ENCODE data around the gene SLC25A41.
A peak's percentile ranks its signal among the peaks of the same experiment; 100 is the strongest.

The SLC25A41 gene

DNA sequence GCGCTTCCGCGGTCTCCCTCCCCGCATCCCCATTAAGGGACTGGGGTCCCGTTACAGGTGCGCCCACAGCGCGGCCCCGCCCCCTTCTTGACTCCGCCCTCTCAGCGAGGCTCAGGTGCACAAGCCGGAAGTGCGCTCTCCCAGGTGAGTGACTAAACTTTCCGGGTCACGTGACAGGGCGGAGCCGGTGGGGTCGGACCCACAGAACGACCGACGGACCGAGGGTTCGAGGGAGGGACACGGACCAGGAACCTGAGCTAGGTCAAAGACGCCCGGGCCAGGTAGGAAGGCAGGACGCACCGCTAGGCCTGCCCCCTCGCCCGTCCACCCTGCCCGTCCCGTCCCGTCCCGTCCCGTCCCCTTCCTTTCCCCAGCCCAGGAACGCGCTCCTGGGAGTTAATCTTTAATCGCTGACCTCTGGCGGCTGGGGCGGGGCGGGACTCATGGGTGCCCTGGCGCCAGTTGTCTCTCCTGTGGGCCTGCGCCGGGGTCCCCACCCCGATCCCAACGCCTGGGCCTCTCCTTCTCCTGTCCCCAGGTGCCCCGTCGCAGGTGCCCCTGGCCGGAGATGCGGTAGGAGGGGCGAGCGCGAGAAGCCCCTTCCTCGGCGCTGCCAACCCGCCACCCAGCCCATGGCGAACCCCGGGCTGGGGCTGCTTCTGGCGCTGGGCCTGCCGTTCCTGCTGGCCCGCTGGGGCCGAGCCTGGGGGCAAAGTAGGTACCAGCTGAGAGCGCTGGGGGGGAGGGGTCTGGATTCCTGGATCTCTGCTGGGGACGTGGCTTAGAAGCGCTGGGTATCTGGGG lies 30.7 kb upstream of the SLC25A41 start, which contains the start of gene CRB3:
TSS of gene CRB3 (plus strand) at position 202 of the 804 bp plus-strand sequence. CDS start at position 633, 431 bp downstream.
- in situ Hi-C loops (cut with HindIII; ENCODE audit: low sequenced_read_pairs): no loop called here
- H3K4me3 ChIP-seq (ENCODE audit: low read depth, low read length): no peak within 1 kb of the TSS
- DNase-seq (ENCODE audit: low read depth): no peak
- TF ChIP-seq CTCF (IDR thresholded peaks at IDR 0.05; ENCODE audit: low read depth, low read length, missing control alignments): no peak

GRCh38 chr19:6460099-6460884 lies 26.7 kb upstream of the SLC25A41 start:
- DNase-seq (ENCODE audit: low read depth): peak; percentile 97
- TF ChIP-seq CTCF (IDR thresholded peaks at IDR 0.05; ENCODE audit: low read depth, low read length, missing control alignments): peak; percentile 81
- peak overlapping the region; percentile 55 for H3K4me3 ChIP-seq (ENCODE audit: low read depth, low read length)
- in situ Hi-C loops (cut with HindIII; ENCODE audit: low sequenced_read_pairs): no loop called here

DNA sequence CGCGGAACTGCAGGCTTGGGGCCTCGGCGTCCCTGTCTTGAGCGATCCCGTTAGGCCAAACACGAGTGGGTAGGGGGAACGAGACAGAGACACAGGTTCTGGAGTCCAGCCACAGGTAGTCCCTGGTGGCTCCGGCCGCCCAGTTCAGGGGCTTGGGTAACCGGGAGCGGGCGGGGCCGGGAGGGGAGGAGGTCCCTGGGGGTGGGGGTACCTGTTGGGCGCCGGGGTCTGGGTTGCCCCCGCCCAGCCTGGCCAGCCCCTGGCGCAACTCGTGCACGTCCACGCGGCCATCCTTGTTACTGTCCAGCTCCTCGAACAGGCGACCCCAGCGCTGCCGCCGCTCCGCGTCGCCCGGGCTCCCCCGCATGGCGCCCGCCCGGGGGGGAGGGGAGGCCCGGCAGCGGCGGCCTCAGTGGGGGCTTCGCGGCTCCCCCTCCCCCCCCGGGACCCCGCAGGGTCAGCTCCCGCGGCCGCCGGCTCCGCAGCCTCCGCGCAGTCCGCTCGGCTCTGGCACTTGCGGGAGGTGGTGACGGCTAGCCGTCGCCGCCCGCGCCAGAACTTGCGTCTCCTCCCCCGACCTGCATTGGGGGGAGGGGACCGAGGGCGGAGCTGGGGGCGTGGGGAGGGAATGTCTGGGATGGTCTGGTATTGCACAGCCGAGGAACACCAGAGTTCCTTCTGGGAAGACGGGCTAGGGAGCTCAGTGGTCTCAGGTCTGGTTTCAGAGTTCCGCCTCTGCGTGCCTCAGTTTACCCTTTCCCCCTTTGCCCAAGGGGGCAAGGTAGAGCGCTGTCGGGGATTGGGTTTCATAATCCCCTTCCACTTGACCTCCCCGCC lies 25.9 kb upstream of the SLC25A41 start, which contains the start of gene SLC25A23:
TSS of gene SLC25A23 (minus strand) at position 531 of the 837 bp plus-strand sequence. CDS start at position 367, 164 bp downstream.
- H3K4me3 ChIP-seq (ENCODE audit: low read depth, low read length): peak within 1 kb of the TSS; percentile 55
- in situ Hi-C loops (cut with HindIII; ENCODE audit: low sequenced_read_pairs): no loop called here
- DNase-seq (ENCODE audit: low read depth): peak; percentile 44
- no peak for TF ChIP-seq CTCF (IDR thresholded peaks at IDR 0.05; ENCODE audit: low read depth, low read length, missing control alignments)

DNA sequence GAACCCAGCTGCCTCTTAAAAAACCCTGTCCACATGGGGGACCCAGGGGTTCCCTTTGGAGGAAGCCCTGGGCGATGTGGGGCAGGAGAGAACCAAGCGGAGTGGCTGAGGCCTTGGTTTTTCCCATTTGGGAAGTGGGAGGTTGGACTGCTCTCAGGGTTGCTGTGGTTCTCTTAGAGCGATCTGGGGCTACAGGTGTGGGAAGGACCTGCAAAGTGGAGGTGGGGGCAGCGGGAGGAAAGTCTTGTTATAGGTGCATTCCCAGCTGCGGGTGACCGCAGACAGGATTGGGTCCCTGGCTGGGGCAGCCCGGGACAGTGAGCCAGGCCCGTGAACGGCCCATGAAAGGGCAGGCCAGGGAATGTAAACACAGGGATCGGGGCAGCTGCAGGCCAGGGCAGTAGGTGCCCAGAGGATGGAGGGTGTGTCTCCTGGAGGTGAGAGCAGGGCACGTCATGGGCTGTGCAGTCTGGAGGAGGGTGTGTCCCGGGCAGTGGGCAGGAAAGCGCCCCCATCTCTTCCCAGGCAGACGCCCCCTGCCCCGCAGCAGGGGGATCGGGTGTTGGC lies 25.2 kb upstream of the SLC25A41 start:
- TF ChIP-seq CTCF (IDR thresholded peaks at IDR 0.05; ENCODE audit: low read depth, low read length, missing control alignments): no peak
- H3K4me3 ChIP-seq (ENCODE audit: low read depth, low read length): peak overlapping the region; percentile 55
- DNase-seq (ENCODE audit: low read depth): no peak
- in situ Hi-C loops (cut with HindIII; ENCODE audit: low sequenced_read_pairs): no loop called here

- DNase-seq (ENCODE audit: low read depth): no peak
- peak overlapping the region; percentile 55 for H3K4me3 ChIP-seq (ENCODE audit: low read depth, low read length)
- in situ Hi-C loops (cut with HindIII; ENCODE audit: low sequenced_read_pairs): no loop called here
- TF ChIP-seq CTCF (IDR thresholded peaks at IDR 0.05; ENCODE audit: low read depth, low read length, missing control alignments): no peak
Observed at GRCh38 chr19:6457958-6458694, 24.6 kb upstream of the SLC25A41 start.
